ENCODE data around the gene PRMT9. TPM values are rescaled to one million over a fixed set of nuclear protein-coding genes. Genes with fewer than 3 reads are reported as not detected.

PRMT9 gene
- total and polyA plus RNA-seq, 2 of the 13 experiments (the other 11 are each of a cell fraction or from before 2014, with no cell fraction given) = 4.0 to 9.7 TPM

- TF ChIP-seq ZUFSP (CRISPR knock-in tag; IDR thresholded peaks at IDR 0.05; ENCODE audit: borderline replicate concordance) = no peak
Measured at GRCh38 chr4:147723326-147723725, 39.4 kb upstream of the PRMT9 start (continued).

- H3K79me2 ChIP-seq (ENCODE audit: insufficient read depth, low read length) = no peaks in the 10 kb centered on the region
- ChIA-PET CTCF (ENCODE audit: low intra/inter-chr PET ratio, low total read pairs) (no interaction called here), POLR2A (no interaction called here)
- H2AFZ ChIP-seq (ENCODE audit: low read length) = no peak overlapping the region
- no peaks in the 10 kb centered on the region for H3K36me3 ChIP-seq (replicated peaks in 1 of 2; ENCODE audit: control insufficient read depth in 1 of 2, insufficient read depth in 2 of 2, low read length in 2 of 2)
- H3K4me2 ChIP-seq (ENCODE audit: low read depth, low read length) = no peak overlapping the region
- no peak overlapping the region for H3K9ac ChIP-seq (ENCODE audit: insufficient read depth, low read depth, low read length)
- H3K27me3 ChIP-seq (ENCODE audit: control insufficient read depth in 1 of 2, insufficient read depth in 2 of 2, low read length in 2 of 2) = no peaks in the 10 kb centered on the region
- DNase-seq (ENCODE audit: low spot score) = no peak
- BruUV-seq (replicated peaks) = no TSS peak
- intact Hi-C loops (cut with micrococcal nuclease; ENCODE audit: unreplicated experiment) = no loop called here
- H3K4me3 ChIP-seq (replicated peaks in 1 of 3; ENCODE audit: insufficient read depth in 1 of 3, low read depth in 2 of 3, low read length in 3 of 3) = no peak overlapping the region
- ATAC-seq = no peak
- H3K4me1 ChIP-seq (ENCODE audit: insufficient read depth, low read length) = peaks cover 2% of the 10 kb centered on the region
- no peaks in the 10 kb centered on the region for H3K9me3 ChIP-seq (ENCODE audit: low read length)
- no peaks in the 10 kb centered on the region for H4K20me1 ChIP-seq (ENCODE audit: insufficient read depth, low read length)
- in situ Hi-C loops (cut with HindIII; ENCODE audit: extremely low pct_ligation_motif_present, low pct_unique_long_range_greater_than_20kb) = no loop called here
- H3K27ac ChIP-seq (ENCODE audit: extremely low read length, insufficient read depth, low read length) = no peak overlapping the region
- 2% methylated on average over 1 of the region's 1 CpG for WGBS (ENCODE audit: low lambda C conversion rate)
- FAIRE-seq = no peak
- no peak for TF ChIP-seq ZSCAN12 (CRISPR knock-in tag; IDR thresholded peaks at IDR 0.05)
- TF ChIP-seq ZNF264 (CRISPR knock-in tag; IDR thresholded peaks at IDR 0.05) = no peak
- TF ChIP-seq SOX6 (IDR thresholded peaks at IDR 0.05) = no peak
- peak; percentile 13; the same call in 1 of the 2 replicates for TF ChIP-seq SOX6 (CRISPR knock-in tag; IDR thresholded peaks at IDR 0.05)
- no peak for TF ChIP-seq IRF9 (CRISPR knock-in tag; IDR thresholded peaks at IDR 0.05; ENCODE audit: borderline replicate concordance)
- no peak for TF ChIP-seq PTBP1 (IDR thresholded peaks at IDR 0.05; ENCODE audit: low read depth, low read length, poor library complexity, severe bottlenecking)
- TF ChIP-seq THAP7 (CRISPR knock-in tag; IDR thresholded peaks at IDR 0.05) = no peak
- TF ChIP-seq SP5 (CRISPR knock-in tag; IDR thresholded peaks at IDR 0.05; ENCODE audit: borderline replicate concordance, low read depth) = no peak
- no peak for TF ChIP-seq EED (CRISPR knock-in tag; IDR thresholded peaks at IDR 0.05)
- TF ChIP-seq HNF4A (CRISPR knock-in tag; IDR thresholded peaks at IDR 0.05) = no peak
- TF ChIP-seq TERF1 (CRISPR knock-in tag; IDR thresholded peaks at IDR 0.05) = no peak
- TF ChIP-seq MIXL1 (CRISPR knock-in tag; IDR thresholded peaks at IDR 0.05) = no peak
- no peak for TF ChIP-seq ZNF713 (CRISPR knock-in tag; IDR thresholded peaks at IDR 0.05)
- no peak for TF ChIP-seq ZFP91 (CRISPR knock-in tag; IDR thresholded peaks at IDR 0.05; ENCODE audit: borderline replicate concordance)
- TF ChIP-seq SKI (IDR thresholded peaks at IDR 0.05; ENCODE audit: partially characterized antibody) = no peak
- no peak for TF ChIP-seq REL (CRISPR knock-in tag; conservative IDR thresholded peaks at IDR 0.05)
- peak; percentile 22; the same call in 1 of the 2 replicates for TF ChIP-seq CEBPB (IDR thresholded peaks at IDR 0.05; ENCODE audit: borderline replicate concordance, low read depth, low read length)
- no peak for TF ChIP-seq GABPB1 (CRISPR knock-in tag; IDR thresholded peaks at IDR 0.05)
Measured at GRCh38 chr4:147717878-147718277, 33.9 kb upstream of the PRMT9 start.

Data from HepG2 (cell line).